HG03469 (cell line): ENCODE measurements around the gene NIPSNAP3A.
"Not testable (repeated sequence)": the region's sequence is repeated elsewhere in the genome, so short reads cannot be mapped to it uniquely, and the experiment has no call there.

Experiments
- ATAC-seq: cut with Tn5 transposase; IDR thresholded peaks from one replicate; pipeline ENCODE4 v1.9.1; 2021; ENCODE audit warnings: mild to moderate bottlenecking, moderate library complexity, moderate number of reproducible peaks; ENCODE audit not compliant: unreplicated experiment

Gene NIPSNAP3A

GRCh38 chr9:104747565-104748358, at the start of gene NIPSNAP3A:
TSS of gene NIPSNAP3A (plus strand) at chr9:104747683. CDS start at chr9:104747793, 110 bp downstream.
- peak; percentile 75 for ATAC-seq

GRCh38 chr9:104700306-104700705, 47.2 kb upstream of the NIPSNAP3A start:
- no peak for ATAC-seq

DNA sequence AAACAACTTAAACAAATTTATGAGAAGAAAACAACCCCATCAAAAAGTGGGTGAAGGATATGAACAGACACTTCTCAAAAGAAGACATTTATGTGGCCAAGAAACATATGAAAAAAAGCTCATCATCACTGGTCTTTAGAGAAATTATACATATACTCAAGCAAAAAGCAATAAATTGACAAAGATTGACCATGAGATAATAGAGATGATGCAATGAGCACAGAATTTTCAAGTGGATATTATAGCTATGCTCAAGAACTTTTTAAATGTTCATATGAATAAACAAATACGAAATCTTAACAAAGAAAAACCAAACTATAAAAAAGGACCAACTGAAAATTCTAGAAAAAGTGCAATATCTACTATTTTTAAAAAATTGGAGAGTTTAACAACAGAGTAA, 38.7 kb upstream of the NIPSNAP3A start:
- ATAC-seq = not testable (repeated sequence)

DNA sequence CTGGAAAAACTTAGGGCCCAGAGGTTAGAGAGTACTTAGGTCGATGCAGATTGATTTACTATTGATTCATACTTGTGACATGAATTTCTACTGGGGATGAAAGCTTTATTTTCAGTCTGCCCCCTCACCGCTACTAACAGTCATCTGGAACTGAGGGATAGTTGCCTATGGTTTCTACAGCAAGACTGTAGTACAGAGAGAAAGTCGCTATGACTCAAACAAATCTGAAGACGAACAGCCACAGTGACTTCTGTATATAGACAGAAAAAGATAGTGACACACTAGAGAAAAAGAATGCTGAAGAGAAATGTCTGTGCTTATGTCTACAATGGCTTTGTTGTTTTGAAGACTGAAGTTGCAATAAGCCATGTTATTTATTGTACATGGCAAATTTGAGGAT, 35.9 kb upstream of the NIPSNAP3A start:
- ATAC-seq = no peak

DNA sequence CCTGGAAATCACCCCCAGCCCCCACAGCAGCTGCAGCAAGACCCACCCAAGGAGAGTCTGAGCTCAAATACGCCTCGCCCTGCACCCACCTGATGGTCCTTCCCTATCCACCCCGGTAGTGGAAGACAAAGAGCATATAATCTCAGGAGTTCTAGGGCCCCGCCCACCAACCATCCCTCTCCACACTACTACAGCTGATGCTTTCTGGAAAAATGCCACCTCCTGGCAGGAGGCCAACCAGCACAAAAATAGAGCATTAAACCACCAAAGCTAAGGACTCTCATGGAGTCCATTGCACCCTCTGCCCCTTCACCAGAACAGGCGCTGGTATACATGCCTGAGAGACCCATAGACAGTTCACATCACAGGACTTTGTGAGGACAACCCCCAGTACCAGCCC, 22.5 kb upstream of the NIPSNAP3A start:
- ATAC-seq = no peak

GRCh38 chr9:104738452-104738851, 9.0 kb upstream of the NIPSNAP3A start:
- no peak for ATAC-seq

- no peak for ATAC-seq
Measured at GRCh38 chr9:104740621-104741020, 6.9 kb upstream of the NIPSNAP3A start.

- peak; percentile 50 for ATAC-seq
Measured at GRCh38 chr9:104743376-104743985, 4.0 kb upstream of the NIPSNAP3A start.

DNA sequence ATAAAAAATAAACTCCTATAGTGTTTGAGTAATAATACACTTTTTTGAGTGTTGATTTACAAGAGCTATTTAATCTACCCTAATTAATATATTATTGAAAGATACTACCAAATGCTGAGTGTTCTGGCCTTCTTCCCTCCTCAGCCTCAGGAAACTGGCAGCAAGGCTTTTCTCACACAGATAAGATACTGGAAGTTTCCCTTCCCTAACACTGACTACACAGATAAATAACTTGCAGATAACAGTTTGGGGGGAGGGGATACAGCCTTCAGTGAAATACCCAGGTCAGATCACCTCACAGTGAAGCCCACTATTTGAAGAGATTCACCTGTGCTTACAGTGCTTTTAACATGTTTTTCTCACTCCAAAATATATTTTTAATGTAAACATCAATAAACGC, 1.6 kb upstream of the NIPSNAP3A start:
- no peak for ATAC-seq

DNA sequence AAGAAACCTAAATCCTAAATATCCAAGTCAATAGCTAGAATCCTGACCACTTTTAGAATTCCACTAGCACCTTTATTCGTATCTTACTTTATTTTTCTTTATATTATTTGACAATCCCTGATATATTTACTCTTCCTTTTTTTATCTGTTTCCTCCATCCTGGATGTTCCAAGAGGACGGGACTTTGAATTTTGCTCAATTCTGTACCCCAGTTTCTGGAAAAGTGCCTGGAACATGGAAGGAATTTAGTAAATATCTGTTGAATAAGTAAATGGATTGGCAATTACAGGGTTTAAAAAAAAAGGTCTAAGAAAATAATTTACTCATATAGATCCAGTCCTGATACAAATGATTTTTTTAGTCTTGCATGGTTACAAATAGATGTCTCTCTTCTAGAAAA, 1.2 kb upstream of the NIPSNAP3A start:
- ATAC-seq = no peak

- no peak for ATAC-seq
Measured at GRCh38 chr9:104746798-104747197, 685 bp upstream of the NIPSNAP3A start.

DNA sequence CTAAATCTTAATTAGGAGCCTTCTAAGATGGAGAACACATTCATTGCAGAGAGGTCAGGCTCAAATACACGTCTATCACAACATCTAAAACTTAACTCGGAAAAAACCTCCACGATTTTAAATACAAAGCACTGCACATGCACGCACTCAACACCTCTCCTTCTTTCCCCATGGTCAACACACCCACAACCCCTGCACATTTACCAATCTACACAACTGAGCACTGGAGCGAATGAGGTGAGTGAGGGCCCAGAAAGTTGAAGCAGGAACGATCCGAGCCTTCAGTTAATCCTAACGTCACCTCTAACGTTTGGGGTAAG, 278 bp upstream of the NIPSNAP3A start:
- ATAC-seq = no peak

- ATAC-seq = no peak
Measured at GRCh38 chr9:104748359-104749031, 1.0 kb downstream of the NIPSNAP3A start.

- ATAC-seq = peak; percentile 21
Measured at GRCh38 chr9:104750185-104750767, 2.8 kb downstream of the NIPSNAP3A start.

DNA sequence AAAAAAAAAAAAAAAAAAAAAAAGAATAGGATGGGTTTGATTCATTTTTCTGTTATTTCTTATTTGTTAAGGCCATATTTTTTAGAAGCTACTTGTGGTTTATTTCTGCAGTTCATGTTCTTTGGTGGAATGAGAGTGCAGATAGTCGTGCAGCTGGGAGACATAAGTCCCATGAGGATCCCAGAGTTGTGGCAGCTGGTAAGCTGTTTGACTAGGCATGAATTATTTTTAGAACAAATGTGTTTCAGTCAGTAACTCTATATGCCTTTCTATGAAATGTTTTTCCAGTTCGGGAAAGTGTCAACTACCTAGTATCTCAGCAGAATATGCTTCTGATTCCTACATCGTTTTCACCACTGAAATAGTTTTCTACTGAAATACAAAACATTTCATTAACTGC, 11.5 kb downstream of the NIPSNAP3A start:
- ATAC-seq = peak; percentile 35

DNA sequence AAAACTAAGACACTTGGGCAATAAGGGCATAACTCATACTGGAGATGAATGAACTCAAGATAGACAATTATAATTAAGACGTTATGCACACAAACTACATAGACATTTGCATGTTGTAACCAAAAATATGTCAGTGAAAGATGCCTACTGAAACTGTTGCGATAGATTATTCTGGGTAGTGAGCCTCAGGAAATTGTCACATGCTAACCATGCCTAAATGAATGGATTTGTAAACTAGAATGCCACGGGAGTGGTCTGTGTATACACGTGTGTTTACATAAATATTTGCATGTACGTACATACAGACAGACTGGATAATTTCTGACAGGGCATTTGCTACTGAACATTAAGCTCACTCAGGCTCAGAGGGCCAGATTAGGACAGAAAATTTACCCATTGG, 17.7 kb downstream of the NIPSNAP3A start:
- ATAC-seq = peak; percentile 36

DNA sequence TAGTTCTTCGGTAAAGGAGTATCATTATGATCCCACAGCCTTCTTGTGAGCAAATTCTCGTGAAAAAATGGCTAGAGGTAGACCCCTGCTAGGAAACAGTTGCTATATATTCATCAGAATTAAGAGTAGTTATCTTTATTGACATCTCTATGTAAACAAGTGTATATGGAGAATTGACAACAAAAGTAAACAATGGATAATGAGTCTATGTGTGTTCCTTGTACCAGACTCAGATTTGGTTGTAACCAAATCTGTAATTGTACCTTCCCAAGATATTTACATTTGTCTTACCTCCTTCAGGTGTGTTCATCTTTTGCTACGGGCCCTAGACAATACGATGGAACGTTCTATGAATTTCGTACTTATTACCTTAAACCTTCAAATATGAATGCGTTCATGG, 18.5 kb downstream of the NIPSNAP3A start:
- no peak for ATAC-seq

DNA sequence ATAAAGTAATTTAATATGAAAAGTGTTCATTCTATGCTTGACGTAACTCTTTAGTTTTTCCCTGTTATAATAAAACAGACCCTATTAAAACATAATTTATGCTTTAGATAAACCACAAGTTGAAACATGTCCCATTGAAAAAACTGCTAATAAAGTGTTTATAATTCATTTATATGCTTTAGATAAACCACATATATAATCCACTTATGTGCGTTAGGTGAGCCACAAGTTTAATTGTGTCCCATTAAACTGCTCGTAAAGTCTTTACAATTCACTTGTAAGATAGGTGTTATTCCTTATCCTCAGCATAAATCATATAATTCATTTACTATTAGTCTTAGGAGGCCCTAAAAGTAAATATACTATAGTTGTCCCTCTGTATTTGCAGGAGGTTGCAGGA, 20.0 kb downstream of the NIPSNAP3A start:
- no peak for ATAC-seq

GRCh38 chr9:104769029-104769428, 21.5 kb downstream of the NIPSNAP3A start:
- not testable (repeated sequence) for ATAC-seq

DNA sequence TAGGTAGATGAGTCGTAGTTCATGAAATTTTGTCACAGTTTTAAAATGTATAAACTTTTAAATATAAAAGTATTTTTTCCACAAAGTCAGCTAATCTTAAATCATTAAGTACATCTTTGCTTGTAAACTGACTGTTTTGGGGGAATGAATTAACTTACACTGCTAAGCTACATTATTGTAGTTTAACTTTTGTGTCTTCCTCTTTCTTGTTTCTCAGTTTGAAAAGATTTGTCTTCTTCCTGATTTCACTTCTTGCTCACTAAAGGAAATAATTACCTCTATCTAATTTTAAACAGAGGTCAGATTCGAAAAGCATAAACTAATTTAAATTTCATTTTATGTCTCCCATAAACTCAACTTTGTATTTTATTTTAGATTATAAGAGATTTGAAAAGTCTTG, 22.2 kb downstream of the NIPSNAP3A start:
- ATAC-seq = peak; percentile 27

- ATAC-seq = peak; percentile 28
Measured at GRCh38 chr9:104772714-104773510, 25.4 kb downstream of the NIPSNAP3A start.
